ENCODE measurements around the gene SIRPG. TPM values are rescaled to one million over a fixed set of nuclear protein-coding genes. Genes with fewer than 3 reads are reported as not detected.

The SIRPG gene
- total RNA-seq, 1 experiment from 2014 or later = 2.1 TPM

- Histone ChIP-seq H3K9me2 (ENCODE audit: insufficient read depth) (no peaks in the 10 kb centered on the region; the same call in 1 of the 2 replicates), H3F3A (ENCODE audit: insufficient read depth, low read depth) (peaks cover 4% of the 10 kb centered on the region; the same call in 1 of the 2 replicates), H3K36me3 (ENCODE audit: low read depth) (peaks cover 17% of the 10 kb centered on the region), H3K79me2 (ENCODE audit: low read depth) (no peaks in the 10 kb centered on the region), H4K20me1 (ENCODE audit: insufficient read depth) (no peaks in the 10 kb centered on the region), H3K27me3 (ENCODE audit: insufficient read depth, low read depth) (no peaks in the 10 kb centered on the region), H2AFZ (no peak overlapping the region), H3K4me1 (replicated peaks; ENCODE audit: insufficient read depth) (peaks cover 6% of the 10 kb centered on the region; the same call in 1 of the 2 replicates), H3K4me2 (no peak overlapping the region), H3K27ac (no peak overlapping the region), H3K9me3 (ENCODE audit: insufficient read depth, low read depth) (0 out of 2 replicates have a peak, but pooled peaks cover 2% of the 10 kb centered on the region), H3K4me3 (no peak overlapping the region)
- TF ChIP-seq CTCF (conservative IDR thresholded peaks at IDR 0.05) = no peak
- no peak for TF ChIP-seq EZH2 (IDR thresholded peaks at IDR 0.05; ENCODE audit: low read depth)
- ChIA-PET POLR2A (ENCODE audit: unreplicated experiment) (interaction anchor here (0.6 kb wide), 1 partner anchor 1415 kb away, joined by 4 read pairs; no protein-coding TSS in a partner anchor), CTCF (no interaction called here)
- no peak for DNase-seq
- intact Hi-C loops (cut with micrococcal nuclease; ENCODE audit: unreplicated experiment) = no loop called here
- no TSS peak for BruUV-seq (replicated peaks)
These were observed 40.0 kb upstream of the SIRPG start for GRCh38 chr20:1697592-1697991.

GRCh38 chr20:1696521-1697209 lies 39.1 kb upstream of the SIRPG start:
- peaks cover 6% of the 10 kb centered on the region; the same call in 1 of the 2 replicates for H3K4me1 ChIP-seq (replicated peaks; ENCODE audit: insufficient read depth)
- H3K9me2 ChIP-seq (ENCODE audit: insufficient read depth) = no peaks in the 10 kb centered on the region; the same call in 1 of the 2 replicates
- CTCF ChIA-PET = no interaction called here
- no peaks in the 10 kb centered on the region for H3K27me3 ChIP-seq (ENCODE audit: insufficient read depth, low read depth)
- H2AFZ ChIP-seq = no peak overlapping the region
- H3F3A ChIP-seq (ENCODE audit: insufficient read depth, low read depth) = peaks cover 4% of the 10 kb centered on the region; the same call in 1 of the 2 replicates
- DNase-seq = no peak
- H4K20me1 ChIP-seq (ENCODE audit: insufficient read depth) = no peaks in the 10 kb centered on the region
- H3K4me3 ChIP-seq = no peak overlapping the region
- H3K27ac ChIP-seq = no peak overlapping the region
- no TSS peak for BruUV-seq (replicated peaks)
- no peaks in the 10 kb centered on the region for H3K9me3 ChIP-seq (ENCODE audit: insufficient read depth, low read depth)
- POLR2A ChIA-PET (ENCODE audit: unreplicated experiment) = interaction anchor here (0.6 kb wide), 2 partner anchors 64 to 667 kb away, joined by 3 to 7 read pairs; no protein-coding TSS in a partner anchor
- H3K4me2 ChIP-seq = no peak overlapping the region
- H3K79me2 ChIP-seq (ENCODE audit: low read depth) = no peaks in the 10 kb centered on the region
- intact Hi-C loops (cut with micrococcal nuclease; ENCODE audit: unreplicated experiment) = no loop called here
- TF ChIP-seq CTCF (conservative IDR thresholded peaks at IDR 0.05) = no peak
- TF ChIP-seq EZH2 (IDR thresholded peaks at IDR 0.05; ENCODE audit: low read depth) = no peak
- H3K36me3 ChIP-seq (ENCODE audit: low read depth) = peaks cover 12% of the 10 kb centered on the region

GRCh38 chr20:1694672-1695071 lies 37.1 kb upstream of the SIRPG start:
- H2AFZ ChIP-seq = no peak overlapping the region
- ChIA-PET POLR2A (ENCODE audit: unreplicated experiment) (no interaction called here), CTCF (no interaction called here)
- peaks cover 10% of the 10 kb centered on the region for H3K36me3 ChIP-seq (ENCODE audit: low read depth)
- H3K27ac ChIP-seq = no peak overlapping the region
- no peak overlapping the region for H3K4me3 ChIP-seq
- H3K27me3 ChIP-seq (ENCODE audit: insufficient read depth, low read depth) = no peaks in the 10 kb centered on the region
- no peak for TF ChIP-seq EZH2 (IDR thresholded peaks at IDR 0.05; ENCODE audit: low read depth)
- TF ChIP-seq CTCF (conservative IDR thresholded peaks at IDR 0.05) = no peak
- H4K20me1 ChIP-seq (ENCODE audit: insufficient read depth) = no peaks in the 10 kb centered on the region
- no peak for DNase-seq
- no peaks in the 10 kb centered on the region for H3K9me3 ChIP-seq (ENCODE audit: insufficient read depth, low read depth)
- peaks cover 4% of the 10 kb centered on the region; the same call in 1 of the 2 replicates for H3F3A ChIP-seq (ENCODE audit: insufficient read depth, low read depth)
- no peak overlapping the region for H3K4me2 ChIP-seq
- no peaks in the 10 kb centered on the region for H3K79me2 ChIP-seq (ENCODE audit: low read depth)
- intact Hi-C loops (cut with micrococcal nuclease; ENCODE audit: unreplicated experiment) = no loop called here
- no peaks in the 10 kb centered on the region; the same call in 1 of the 2 replicates for H3K9me2 ChIP-seq (ENCODE audit: insufficient read depth)
- BruUV-seq (replicated peaks) = no TSS peak
- no peaks in the 10 kb centered on the region for H3K4me1 ChIP-seq (replicated peaks; ENCODE audit: insufficient read depth)

All from PC-9 (cell line).